BJ (cell line): Measurements from ENCODE around the gene C2orf49. TPM values are rescaled to one million over a fixed set of nuclear protein-coding genes. Genes with fewer than 3 reads are reported as not detected.

Source experiments
- CTCF ChIA-PET: fragments of 350-600 bp; formaldehyde crosslinking; extraction: SDS; loops from one replicate; lab custom pipeline; 2021; ENCODE audit warnings: antibody characterized with exemption, inconsistent platforms; lab: Yijun Ruan, JAX
- POLR2A ChIA-PET: fragments of 300-600 bp; sonication (Branson Sonifier 250); formaldehyde crosslinking; extraction: SDS; loops from one replicate; lab custom pipeline; 2021; ENCODE audit warnings: antibody characterized with exemption; lab: Charles Lee
- DNase-seq: peaks from one replicate; pipeline ENCODE4 v3.0.0-alpha.2; 2011; ENCODE audit warnings: low read depth
- H3K27me3 ChIP-seq: 2 replicates; pipeline ENCODE4 v1.6.0; 2011; ENCODE audit warnings: low read length; ENCODE audit not compliant: control insufficient read depth, insufficient read depth
- H3K36me3 ChIP-seq: 2 replicates; pipeline ENCODE4 v1.5.1; 2011; ENCODE audit warnings: low read length; ENCODE audit not compliant: control insufficient read depth, insufficient read depth
- H3K4me3 ChIP-seq: 2 replicates; pipeline ENCODE4 v1.5.1; 2011; ENCODE audit warnings: low read depth, mild to moderate bottlenecking, control low read depth, low read length
- polyA plus RNA-seq: library from polyadenylated mRNA; depleted of rRNA; stranded (reverse); fragments of >200 nt; gene quantifications from 2 replicates; pipeline ENCODE4 v1.2.3, GENCODE V29; 2011
- TF ChIP-seq, protein P1 (sequence below): IDR thresholded peaks from 2 replicates; pipeline ENCODE4 v1.5.1; 2011; ENCODE audit warnings: low read depth, mild to moderate bottlenecking, control low read depth, inconsistent platforms, low read length, moderate library complexity; ENCODE audit not compliant: insufficient read depth

Gene C2orf49
- polyA plus RNA-seq, 1 experiment = 12.2 TPM

DNA sequence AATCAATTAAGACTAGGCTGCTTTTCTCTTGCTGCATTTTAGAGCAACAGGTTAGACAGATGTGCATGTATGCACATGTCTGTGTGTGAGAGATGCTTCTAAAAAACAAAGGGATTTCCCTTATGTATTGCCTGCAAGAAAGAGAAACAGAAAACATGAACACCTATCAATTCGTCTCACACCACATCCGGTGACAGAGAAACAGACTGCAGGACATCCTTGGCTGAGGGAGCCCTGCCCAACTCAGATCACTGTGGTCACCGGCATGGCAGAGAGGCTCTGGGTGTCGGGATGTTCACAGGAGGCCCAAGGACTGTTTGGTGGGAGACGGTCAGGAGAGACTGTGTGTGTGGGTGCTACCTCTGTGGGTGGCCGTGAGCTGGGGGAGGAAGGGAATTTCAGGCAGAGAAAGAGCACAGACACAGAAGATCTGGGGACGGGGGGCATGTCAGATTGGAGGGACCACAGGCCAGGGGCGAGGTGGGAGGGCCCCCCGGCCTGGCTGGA lies 36.6 kb downstream of the C2orf49 start:
- Histone ChIP-seq H3K27me3 (no peaks in the 10 kb centered on the region), H3K4me3 (no peak overlapping the region), H3K36me3 (peaks cover 44% of the 10 kb centered on the region)
- TF ChIP-seq, protein P1, sequence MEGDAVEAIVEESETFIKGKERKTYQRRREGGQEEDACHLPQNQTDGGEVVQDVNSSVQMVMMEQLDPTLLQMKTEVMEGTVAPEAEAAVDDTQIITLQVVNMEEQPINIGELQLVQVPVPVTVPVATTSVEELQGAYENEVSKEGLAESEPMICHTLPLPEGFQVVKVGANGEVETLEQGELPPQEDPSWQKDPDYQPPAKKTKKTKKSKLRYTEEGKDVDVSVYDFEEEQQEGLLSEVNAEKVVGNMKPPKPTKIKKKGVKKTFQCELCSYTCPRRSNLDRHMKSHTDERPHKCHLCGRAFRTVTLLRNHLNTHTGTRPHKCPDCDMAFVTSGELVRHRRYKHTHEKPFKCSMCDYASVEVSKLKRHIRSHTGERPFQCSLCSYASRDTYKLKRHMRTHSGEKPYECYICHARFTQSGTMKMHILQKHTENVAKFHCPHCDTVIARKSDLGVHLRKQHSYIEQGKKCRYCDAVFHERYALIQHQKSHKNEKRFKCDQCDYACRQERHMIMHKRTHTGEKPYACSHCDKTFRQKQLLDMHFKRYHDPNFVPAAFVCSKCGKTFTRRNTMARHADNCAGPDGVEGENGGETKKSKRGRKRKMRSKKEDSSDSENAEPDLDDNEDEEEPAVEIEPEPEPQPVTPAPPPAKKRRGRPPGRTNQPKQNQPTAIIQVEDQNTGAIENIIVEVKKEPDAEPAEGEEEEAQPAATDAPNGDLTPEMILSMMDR = no peak
- ChIA-PET CTCF (interaction anchor here (3.6 kb wide), 1 partner anchor 148 kb away, joined by 12 read pairs; no protein-coding TSS in a partner anchor), POLR2A (no interaction called here)
- no peak for DNase-seq

DNA sequence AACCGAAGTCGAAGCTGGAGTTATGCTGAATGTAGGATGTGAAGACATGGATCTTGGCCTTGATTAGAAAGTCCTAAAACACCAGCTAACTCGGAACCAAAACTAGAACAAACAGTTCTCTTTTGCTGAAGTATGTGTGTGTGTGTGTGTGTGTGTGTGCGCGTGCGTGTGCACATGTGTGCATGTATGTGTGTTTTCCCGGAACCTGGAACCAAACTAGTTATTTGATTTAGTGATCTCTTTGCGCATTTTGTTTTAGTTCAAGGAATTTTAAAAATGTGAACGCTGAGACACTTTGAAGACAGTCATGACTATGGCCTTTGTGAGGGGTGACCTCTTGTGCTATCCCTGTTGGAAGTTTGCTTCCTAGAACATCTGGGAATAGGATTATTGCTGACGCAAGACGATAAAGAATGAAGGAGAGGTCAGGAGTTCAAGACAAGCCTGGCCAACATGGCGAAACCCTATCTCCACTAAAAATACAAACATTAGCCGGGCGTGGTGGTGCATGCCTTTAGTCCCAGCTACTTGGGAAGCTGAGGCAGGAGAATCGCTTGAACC lies 37.7 kb downstream of the C2orf49 start:
- POLR2A ChIA-PET = interaction anchor here (0.5 kb wide), 1 partner anchor 10 kb away, joined by 4 read pairs; no protein-coding TSS in a partner anchor
- Histone ChIP-seq H3K4me3 (no peak overlapping the region), H3K27me3 (no peaks in the 10 kb centered on the region), H3K36me3 (peaks cover 40% of the 10 kb centered on the region)
- TF ChIP-seq, protein P1 = no peak
- CTCF ChIA-PET = interaction anchor here (1.4 to 3.6 kb wide), 2 partner anchors 17 to 147 kb away, joined by 5 to 12 read pairs; no protein-coding TSS in a partner anchor
- DNase-seq = peak; percentile 76

DNA sequence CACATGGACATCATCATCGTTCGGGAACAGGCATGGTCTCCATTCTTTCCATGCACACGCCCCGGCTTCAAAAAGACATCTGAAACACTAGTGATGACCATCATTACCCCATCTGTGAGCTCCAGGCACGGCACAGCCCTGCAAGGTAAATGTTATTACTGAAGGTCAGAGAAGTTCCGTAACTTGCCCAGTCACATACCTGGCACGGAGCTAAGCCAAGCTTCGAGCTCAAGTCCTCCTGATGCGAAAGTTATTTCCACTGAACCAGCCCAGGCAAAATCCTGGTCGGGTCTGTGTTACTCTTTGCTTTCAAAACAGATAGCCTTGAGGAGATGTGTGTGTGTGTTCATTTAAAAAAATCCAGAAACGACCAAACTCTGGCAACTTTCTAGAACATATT lies 38.7 kb downstream of the C2orf49 start:
- Histone ChIP-seq H3K27me3 (no peaks in the 10 kb centered on the region), H3K36me3 (peaks cover 37% of the 10 kb centered on the region), H3K4me3 (no peak overlapping the region)
- TF ChIP-seq, protein P1 = no peak
- ChIA-PET CTCF (interaction anchor here (0.6 to 1.4 kb wide), 3 partner anchors 9 to 171 kb away, joined by 3 to 5 read pairs (median 4); no protein-coding TSS in a partner anchor), POLR2A (no interaction called here)
- no peak for DNase-seq

DNA sequence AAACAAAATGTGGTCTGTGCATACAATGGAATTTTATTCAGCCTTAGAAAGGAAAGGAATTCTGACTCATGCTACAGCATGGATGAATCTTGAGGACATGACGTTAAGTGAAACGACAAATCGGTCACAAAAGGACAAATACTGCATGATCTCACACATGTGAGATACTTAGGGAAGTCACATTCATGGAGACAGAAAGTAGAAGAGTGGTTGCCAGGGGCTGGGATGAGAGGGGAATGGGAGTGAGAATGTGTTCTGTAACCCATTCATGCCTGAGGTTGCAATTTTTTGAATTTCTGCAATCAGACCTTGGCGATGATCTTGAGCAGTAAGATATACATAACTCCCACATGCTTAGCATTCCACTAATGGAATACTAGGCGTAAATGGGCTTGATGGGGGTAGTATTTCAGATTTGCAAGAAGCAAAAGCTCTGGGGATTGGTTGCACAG lies 39.5 kb downstream of the C2orf49 start:
- TF ChIP-seq, protein P1 = no peak
- H3K4me3 ChIP-seq = no peak overlapping the region
- peak; percentile 42 for DNase-seq
- no peaks in the 10 kb centered on the region for H3K27me3 ChIP-seq
- POLR2A ChIA-PET = no interaction called here
- peaks cover 37% of the 10 kb centered on the region for H3K36me3 ChIP-seq
- CTCF ChIA-PET = no interaction called here

DNA sequence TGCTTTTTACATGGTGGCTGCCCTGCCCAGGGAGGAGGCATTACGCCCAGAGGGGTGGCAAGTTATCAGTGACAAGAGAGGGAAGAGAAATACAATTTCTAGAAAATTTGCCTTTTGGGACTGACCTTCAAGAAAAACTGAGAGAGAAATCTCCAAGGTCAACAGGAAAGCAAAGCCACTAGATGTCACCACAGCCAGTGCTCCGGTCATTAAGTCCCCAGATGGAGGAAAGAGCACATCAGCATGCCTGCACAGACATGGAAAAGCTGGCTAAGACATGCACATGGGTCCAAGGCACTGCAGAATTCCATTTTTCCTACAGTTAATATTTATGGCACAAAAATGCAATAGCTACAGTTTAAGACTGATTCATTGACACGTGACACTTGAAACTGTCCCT lies 40.5 kb downstream of the C2orf49 start:
- Histone ChIP-seq H3K27me3 (no peaks in the 10 kb centered on the region), H3K4me3 (no peak overlapping the region), H3K36me3 (peaks cover 36% of the 10 kb centered on the region)
- TF ChIP-seq, protein P1 = no peak
- DNase-seq = no peak
- ChIA-PET POLR2A (no interaction called here), CTCF (no interaction called here)
